Measurements from ENCODE around the gene PPP3R1.

Gene PPP3R1

GRCh38 chr2:68263632-68264031 lies 11.3 kb upstream of the PPP3R1 start:
- FAIRE-seq = no peak
- DNase-seq (ENCODE audit: insufficient read length, low spot score) = no peak

GRCh38 chr2:68258851-68259250 lies 6.5 kb upstream of the PPP3R1 start:
- FAIRE-seq (no peak), DNase-seq (ENCODE audit: insufficient read length, low spot score) (no peak)

- FAIRE-seq (peak; percentile 11), DNase-seq (ENCODE audit: insufficient read length, low spot score) (no peak)
Observed at GRCh38 chr2:68256093-68256450, 3.7 kb upstream of the PPP3R1 start.

- FAIRE-seq = no peak
- DNase-seq (ENCODE audit: insufficient read length, low spot score) = no peak
Observed at GRCh38 chr2:68253219-68254068, 1.1 kb upstream of the PPP3R1 start.

GRCh38 chr2:68251855-68252399 lies 405 bp downstream of the PPP3R1 start:
- DNase-seq (ENCODE audit: insufficient read length, low spot score) (peak; percentile 9), FAIRE-seq (no peak)

GRCh38 chr2:68251187-68251854 lies 1.0 kb downstream of the PPP3R1 start:
- FAIRE-seq (peak; percentile 88), DNase-seq (ENCODE audit: insufficient read length, low spot score) (peak; percentile 58)

GRCh38 chr2:68250652-68251186 lies 1.6 kb downstream of the PPP3R1 start:
- DNase-seq (ENCODE audit: insufficient read length, low spot score) = no peak
- FAIRE-seq = no peak

- no peak for DNase-seq (ENCODE audit: insufficient read length, low spot score)
- FAIRE-seq = peak; percentile 61
Observed at GRCh38 chr2:68250196-68250595, 2.1 kb downstream of the PPP3R1 start.

GRCh38 chr2:68248806-68249205 lies 3.5 kb downstream of the PPP3R1 start:
- FAIRE-seq (no peak), DNase-seq (ENCODE audit: insufficient read length, low spot score) (no peak)

GRCh38 chr2:68248361-68248760 lies 4.0 kb downstream of the PPP3R1 start:
- DNase-seq (ENCODE audit: insufficient read length, low spot score) = no peak
- no peak for FAIRE-seq

GRCh38 chr2:68246396-68246795 lies 5.9 kb downstream of the PPP3R1 start:
- no peak for FAIRE-seq
- DNase-seq (ENCODE audit: insufficient read length, low spot score) = no peak

- FAIRE-seq (no peak), DNase-seq (ENCODE audit: insufficient read length, low spot score) (no peak)
Observed at GRCh38 chr2:68245672-68246071, 6.7 kb downstream of the PPP3R1 start.

- FAIRE-seq (no peak), DNase-seq (ENCODE audit: insufficient read length, low spot score) (no peak)
Observed at GRCh38 chr2:68245066-68245465, 7.3 kb downstream of the PPP3R1 start.

GRCh38 chr2:68244456-68244855 lies 7.9 kb downstream of the PPP3R1 start:
- FAIRE-seq (no peak), DNase-seq (ENCODE audit: insufficient read length, low spot score) (no peak)

- no peak for FAIRE-seq
- DNase-seq (ENCODE audit: insufficient read length, low spot score) = no peak
Observed at GRCh38 chr2:68241732-68242131, 10.6 kb downstream of the PPP3R1 start.

- DNase-seq (ENCODE audit: insufficient read length, low spot score) (no peak), FAIRE-seq (peak; percentile 53)
Observed at GRCh38 chr2:68240446-68240845, 11.9 kb downstream of the PPP3R1 start.

GRCh38 chr2:68238955-68239822 lies 13.1 kb downstream of the PPP3R1 start:
- DNase-seq (ENCODE audit: insufficient read length, low spot score) (no peak), FAIRE-seq (peak; percentile 4)

GRCh38 chr2:68237976-68238580 lies 14.3 kb downstream of the PPP3R1 start:
- FAIRE-seq (peak; percentile 70), DNase-seq (ENCODE audit: insufficient read length, low spot score) (no peak)

- FAIRE-seq = no peak
- no peak for DNase-seq (ENCODE audit: insufficient read length, low spot score)
Observed at GRCh38 chr2:68237404-68237803, 14.9 kb downstream of the PPP3R1 start.

GRCh38 chr2:68236876-68237275 lies 15.5 kb downstream of the PPP3R1 start:
- DNase-seq (ENCODE audit: insufficient read length, low spot score) (no peak), FAIRE-seq (no peak)
